Right cardiac atrium (tissue), 5 donors: ENCODE data around the gene MYLK. TPM values are rescaled to one million over a fixed set of nuclear protein-coding genes. Genes with fewer than 3 reads are reported as not detected.

Experiments
- ATAC-seq, 2 donors: fragments of 200-7000 bp; cut with Tn5 transposase; one replicate each; pipeline versions ENCODE4 v1.8.0 to v1.9.1; 2020; ENCODE audit warnings: moderate library complexity in 2 of 2, mild to moderate bottlenecking in 1 of 2
- DNase-seq, 3 donors: peaks; one replicate each; pipeline ENCODE4 v3.0.0-alpha.2; 2020
- H3K27ac ChIP-seq: one replicate; pipeline ENCODE4 v1.5.1; 2013; ENCODE audit warnings: mild to moderate bottlenecking, low read length, control low read depth, moderate library complexity
- H3K27me3 ChIP-seq: one replicate; pipeline ENCODE4 v1.6.1; 2013; ENCODE audit not compliant: control insufficient read depth, insufficient read depth
- H3K4me1 ChIP-seq: one replicate; pipeline ENCODE4 v1.6.1; 2013; ENCODE audit warnings: low read length; ENCODE audit not compliant: control insufficient read depth, insufficient read depth
- H3K4me3 ChIP-seq: one replicate; pipeline ENCODE4 v1.5.1; 2013; ENCODE audit warnings: low read length, control low read depth
- H3K9me3 ChIP-seq: one replicate; pipeline ENCODE4 v1.6.1; 2013; ENCODE audit warnings: low read length; ENCODE audit not compliant: control insufficient read depth
- WGBS: extraction: QIAGEN DNeasy Blood & Tissue Kit; methylation state at CpG from one replicate; pipeline ENCODE4 v1.1.7; 2013; 5-methylcytosine and 5-hydroxymethylcytosine counted together
- intact Hi-C, 4 donors: fragments of 100-400 bp; cut with DNase I; formaldehyde crosslinking; loops; one replicate each; pipeline versions ENCODE4 v1.11.0 to v1.14.0; 2022 to 2023
- polyA plus RNA-seq: library from polyadenylated mRNA; stranded (reverse); fragments of 200-250 nt; gene quantifications from one replicate; pipeline ENCODE4 v1.2.3, GENCODE V29; 2013
- total RNA-seq, 4 donors: library from RNA; stranded (reverse); fragmentation: NEBNext Ultra II Directional; extraction: Animal tissue kit (Norgen Biotek cat#: 25700); gene quantifications; one replicate each; pipeline ENCODE4 v1.2.1, GENCODE V29; 2021
- donor health status: healthy with polysubstance abuse.
- donor health status: DM: no; HTN: yes; CAD: no.
- donor health status: DM: no; HTN: no; CAD: no.
- donor health status: DM: no; HTN: yes; CAD: no; lungs with severe emphysema.
- donor health status: DM: yes; HTN: yes; CAD: no.

MYLK gene
- total and polyA plus RNA-seq, 5 donors = 27.3 to 645 (median 53.5) TPM

DNA sequence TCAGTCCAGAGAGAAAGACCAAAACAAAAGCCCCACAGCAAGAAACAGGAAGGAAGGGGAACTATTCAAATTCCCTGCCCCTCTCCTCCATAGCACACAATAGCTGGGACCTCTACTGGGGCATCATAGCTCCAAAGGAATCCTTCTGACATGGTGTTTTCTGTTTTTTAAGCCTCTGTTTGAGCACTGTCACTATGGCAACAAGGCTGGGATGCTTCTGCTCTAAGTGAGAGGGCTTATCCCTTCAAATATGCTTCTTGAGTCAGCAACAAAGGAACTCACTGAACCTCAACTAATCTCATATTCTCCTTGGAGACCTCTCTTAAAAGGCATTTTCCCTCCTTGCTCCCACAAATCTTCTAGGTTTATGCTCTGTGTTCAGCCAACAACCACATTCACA is 40.5 kb downstream of the MYLK start:
- Histone ChIP-seq H3K4me3 (no peak overlapping the region), H3K9me3 (peaks cover 3% of the 10 kb centered on the region), H3K4me1 (no peaks in the 10 kb centered on the region), H3K27ac (no peak overlapping the region), H3K27me3 (no peaks in the 10 kb centered on the region)
- DNase-seq = no peak
- ATAC-seq = no peak
- intact Hi-C loops = no loop called here

DNA sequence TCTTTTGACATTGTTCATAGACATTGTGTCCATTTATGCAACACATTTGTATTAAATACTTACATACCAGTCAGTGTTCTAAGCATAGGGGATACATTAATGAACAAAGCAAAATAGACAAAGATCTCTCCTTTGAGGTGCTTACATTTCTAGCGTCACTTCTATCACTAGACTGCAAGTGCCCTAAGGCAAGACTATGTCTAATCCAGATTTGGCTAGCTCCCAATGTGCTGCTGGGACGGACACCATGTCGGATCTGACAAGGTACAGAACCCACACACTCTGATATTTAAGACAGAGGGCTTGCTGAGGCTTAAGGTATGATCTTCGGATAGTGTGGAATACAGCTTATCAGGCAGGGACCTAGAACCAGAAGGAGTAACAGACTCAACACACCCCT is 41.4 kb downstream of the MYLK start:
- Histone ChIP-seq H3K27ac (no peak overlapping the region), H3K27me3 (no peaks in the 10 kb centered on the region), H3K9me3 (peaks cover 3% of the 10 kb centered on the region), H3K4me3 (no peak overlapping the region), H3K4me1 (no peaks in the 10 kb centered on the region)
- no peak for DNase-seq
- intact Hi-C loops = no loop called here
- ATAC-seq = no peak
- 84% methylated on average over 4 of the region's 4 CpGs for WGBS

GRCh38 chr3:123841476-123842238 is 42.5 kb downstream of the MYLK start:
- peaks cover 3% of the 10 kb centered on the region for H3K9me3 ChIP-seq
- DNase-seq (no peak), ATAC-seq (no peak)
- 80% methylated on average over 1 of the region's 1 CpG for WGBS
- no peak overlapping the region for H3K4me3 ChIP-seq
- H3K27me3 ChIP-seq = no peaks in the 10 kb centered on the region
- no peak overlapping the region for H3K27ac ChIP-seq
- no peaks in the 10 kb centered on the region for H3K4me1 ChIP-seq
- intact Hi-C loops = no loop called here

DNA sequence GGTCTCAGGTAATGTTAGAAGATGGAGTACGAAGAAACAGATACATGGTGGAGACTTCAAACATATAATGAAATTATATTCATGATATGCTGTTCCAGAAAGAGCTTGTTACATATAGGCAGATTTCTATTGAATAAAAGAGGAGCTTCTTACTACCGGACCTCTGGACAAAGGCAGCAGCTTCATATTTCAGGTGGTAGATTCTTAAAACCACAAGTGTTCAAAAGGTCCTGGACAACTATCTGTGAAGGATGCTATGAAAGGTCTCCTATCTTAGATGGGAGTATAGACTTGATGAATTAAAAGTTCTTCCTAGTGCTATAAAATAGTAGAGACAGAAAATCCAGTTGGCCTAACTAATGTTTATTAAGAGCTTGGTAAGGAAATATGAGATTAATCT is 43.2 kb downstream of the MYLK start:
- no peak for ATAC-seq
- 96% methylated on average over 2 of the region's 2 CpGs for WGBS
- DNase-seq = no peak
- H3K9me3 ChIP-seq = peaks cover 3% of the 10 kb centered on the region
- H3K27me3 ChIP-seq = no peaks in the 10 kb centered on the region
- H3K27ac ChIP-seq = no peak overlapping the region
- no peak overlapping the region for H3K4me3 ChIP-seq
- intact Hi-C loops = no loop called here
- no peaks in the 10 kb centered on the region for H3K4me1 ChIP-seq

DNA sequence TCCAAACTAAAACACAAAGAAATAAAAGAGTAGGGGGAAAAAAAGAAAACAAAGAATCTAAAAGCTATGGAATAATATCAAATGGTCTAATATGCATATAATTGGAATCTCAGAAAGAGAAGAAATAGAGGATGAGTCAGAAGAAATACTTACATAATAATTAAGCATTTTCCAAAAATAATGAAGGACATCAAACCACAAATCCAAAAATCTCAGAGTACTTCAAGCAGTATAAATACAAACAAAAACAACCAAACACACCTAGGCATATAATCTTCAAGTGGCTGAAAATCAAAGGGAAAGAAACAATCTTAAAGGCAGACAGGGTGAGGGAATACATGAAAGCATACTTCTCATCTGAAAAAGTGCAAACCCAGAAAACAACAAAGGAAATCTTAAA is 46.3 kb downstream of the MYLK start:
- Histone ChIP-seq H3K9me3 (peaks cover 2% of the 10 kb centered on the region), H3K4me1 (no peaks in the 10 kb centered on the region), H3K4me3 (no peak overlapping the region), H3K27me3 (no peaks in the 10 kb centered on the region), H3K27ac (no peak overlapping the region)
- ATAC-seq (no peak), DNase-seq (no peak)
- intact Hi-C loops = no loop called here

DNA sequence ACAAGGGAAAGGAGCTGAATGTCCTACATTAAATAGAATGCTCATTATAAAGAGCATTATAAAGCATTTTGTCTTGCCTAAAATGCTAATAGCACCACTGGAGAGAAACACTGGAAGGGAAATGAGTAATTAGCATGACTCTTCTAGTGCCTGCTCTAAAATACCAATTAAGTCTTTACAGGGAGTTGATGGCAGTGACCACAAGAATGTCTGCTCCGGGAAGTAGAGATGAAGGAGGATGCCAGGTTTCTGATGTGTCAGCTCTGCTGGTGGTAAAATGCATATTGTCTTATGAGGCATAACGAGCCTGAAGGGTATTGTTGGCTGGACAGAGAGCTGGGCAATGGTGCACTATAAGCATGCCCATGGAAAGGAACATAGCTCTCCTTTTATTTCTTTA is 49.5 kb downstream of the MYLK start:
- DNase-seq (no peak), ATAC-seq (no peak)
- Histone ChIP-seq H3K27me3 (no peaks in the 10 kb centered on the region), H3K4me1 (no peaks in the 10 kb centered on the region), H3K27ac (no peak overlapping the region), H3K4me3 (no peak overlapping the region), H3K9me3 (no peaks in the 10 kb centered on the region)
- 72% methylated on average over 2 of the region's 2 CpGs for whole genome bisulfite sequencing
- intact Hi-C loops = no loop called here

DNA sequence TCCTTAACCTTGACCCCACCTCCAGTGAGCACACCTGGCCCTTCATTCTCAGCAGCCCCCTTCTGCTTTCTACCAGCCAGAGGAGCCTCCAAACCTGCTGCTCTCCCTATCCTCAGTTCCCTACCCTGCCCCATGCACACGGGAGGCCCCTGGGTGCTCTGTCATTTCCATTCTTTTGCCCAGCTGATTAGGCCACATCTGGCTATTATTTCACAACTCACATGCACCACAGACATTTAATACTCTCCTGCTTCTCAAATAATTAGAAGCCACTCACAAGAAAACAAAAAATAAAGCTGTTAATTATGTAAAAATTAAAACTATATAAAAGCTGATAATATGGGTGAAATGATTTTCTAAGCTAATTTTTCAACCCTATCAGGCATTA is 50.7 kb downstream of the MYLK start:
- Histone ChIP-seq H3K9me3 (no peaks in the 10 kb centered on the region), H3K4me3 (no peak overlapping the region), H3K4me1 (no peaks in the 10 kb centered on the region), H3K27me3 (no peaks in the 10 kb centered on the region), H3K27ac (no peak overlapping the region)
- WGBS = 56% methylated on average over 1 of the region's 1 CpG
- no peak for ATAC-seq
- DNase-seq = no peak
- intact Hi-C loops = no loop called here

GRCh38 chr3:123832692-123833397 is 51.3 kb downstream of the MYLK start:
- H3K4me3 ChIP-seq = no peak overlapping the region
- no peaks in the 10 kb centered on the region for H3K4me1 ChIP-seq
- H3K9me3 ChIP-seq = no peaks in the 10 kb centered on the region
- 60% methylated on average over 3 of the region's 3 CpGs for whole genome bisulfite sequencing
- H3K27ac ChIP-seq = no peak overlapping the region
- ATAC-seq (no peak), DNase-seq (no peak)
- H3K27me3 ChIP-seq = no peaks in the 10 kb centered on the region
- intact Hi-C loops = no loop called here

DNA sequence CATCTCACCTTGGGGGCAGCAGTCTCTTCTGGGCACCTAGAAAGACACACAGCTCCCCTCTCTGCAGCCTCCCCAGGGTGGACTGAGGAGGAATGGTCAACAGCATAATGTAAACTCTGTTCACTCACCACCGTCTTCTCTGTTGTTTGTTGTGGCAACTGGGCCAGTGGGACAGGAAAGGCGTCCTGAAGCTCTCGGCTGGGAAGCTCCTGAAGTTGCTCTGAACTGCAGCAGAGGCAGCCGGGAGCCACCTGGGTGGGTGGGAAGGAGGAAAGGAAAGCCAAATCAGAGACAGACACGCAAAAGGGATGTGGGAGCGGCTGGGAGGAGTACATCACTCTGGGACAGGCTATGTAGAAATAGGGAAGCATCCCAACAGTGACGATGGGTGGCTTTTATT is 52.7 kb downstream of the MYLK start:
- DNase-seq = no peak
- no peak for ATAC-seq
- intact Hi-C loops = no loop called here
- peaks cover under 1% of the 10 kb centered on the region for H3K9me3 ChIP-seq
- H3K27me3 ChIP-seq = no peaks in the 10 kb centered on the region
- H3K4me3 ChIP-seq = no peak overlapping the region
- H3K4me1 ChIP-seq = no peaks in the 10 kb centered on the region
- H3K27ac ChIP-seq = no peak overlapping the region
- 54% methylated on average over 7 of the region's 7 CpGs for WGBS

DNA sequence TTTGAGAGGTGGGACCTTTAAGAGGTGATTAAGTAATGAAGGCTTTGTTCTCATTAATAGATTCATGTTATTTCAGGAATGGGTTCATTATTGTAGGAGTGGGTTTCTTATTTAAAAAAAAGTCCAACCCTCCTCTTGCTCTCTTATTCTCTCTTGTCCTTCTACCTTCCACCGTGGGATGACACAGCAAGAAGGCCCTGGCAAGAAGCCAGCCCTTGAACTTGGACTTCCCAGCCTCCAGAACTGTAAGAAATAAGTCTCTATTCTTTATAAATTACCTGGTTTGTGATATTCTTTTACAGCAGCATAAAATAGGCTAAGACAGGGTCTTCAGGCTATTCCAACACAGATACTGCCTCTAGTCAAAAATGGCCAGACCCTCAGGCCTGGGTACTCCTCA is 62.2 kb downstream of the MYLK start:
- intact Hi-C loops = no loop called here
- Histone ChIP-seq H3K4me1 (peaks cover 2% of the 10 kb centered on the region), H3K4me3 (no peak overlapping the region), H3K27ac (no peak overlapping the region), H3K9me3 (peaks cover 2% of the 10 kb centered on the region), H3K27me3 (no peaks in the 10 kb centered on the region)
- DNase-seq = no peak
- ATAC-seq = no peak
- 85% methylated on average over 1 of the region's 1 CpG for WGBS

DNA sequence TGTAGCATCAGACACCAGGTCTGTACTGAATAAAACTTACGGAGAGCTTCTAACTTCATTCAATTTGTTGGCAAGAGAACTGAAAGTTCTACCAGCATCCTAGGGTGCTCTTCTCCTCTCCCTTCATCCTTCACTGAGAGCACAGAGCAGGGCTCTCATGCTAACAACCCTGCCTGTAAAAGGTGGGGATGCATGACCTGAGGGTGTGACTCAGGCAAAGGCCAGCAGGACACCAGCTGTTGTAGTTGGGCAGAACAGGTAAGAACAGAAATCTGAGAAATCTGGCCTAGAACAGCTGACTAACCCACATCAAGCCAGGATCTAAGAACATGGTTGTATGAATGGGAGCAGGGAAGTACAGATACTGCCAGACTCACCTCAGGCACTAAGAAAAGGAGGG is 64.2 kb downstream of the MYLK start:
- ATAC-seq = no peak
- Histone ChIP-seq H3K27ac (no peak overlapping the region), H3K4me1 (peaks cover 4% of the 10 kb centered on the region), H3K27me3 (no peaks in the 10 kb centered on the region), H3K9me3 (no peaks in the 10 kb centered on the region), H3K4me3 (no peak overlapping the region)
- WGBS = 95% methylated on average over 1 of the region's 1 CpG
- no peak for DNase-seq
- intact Hi-C loops = no loop called here
